Measurements from ENCODE around the gene CAPN2. TPM values are rescaled to one million over a fixed set of nuclear protein-coding genes. Genes with fewer than 3 reads are reported as not detected.

Gene CAPN2
- total and polyA plus RNA-seq, 2 donors (not counting 1 experiment from before 2014, with no cell fraction given) = 63.9 to 79.6 TPM

GRCh38 chr1:223670458-223671159 lies 41.7 kb upstream of the CAPN2 start:
- Histone ChIP-seq H3K27ac (ENCODE audit: low read length in 2 of 2) (no peak overlapping the region), H3K9ac (ENCODE audit: low read length) (no peak overlapping the region), H3K4me1 (ENCODE audit: control insufficient read depth in 2 of 2, insufficient read depth in 2 of 2, low read length in 2 of 2) (no peaks in the 10 kb centered on the region), H3K4me2 (replicated peaks; ENCODE audit: low read depth, low read length, poor library complexity, severe bottlenecking) (no peak overlapping the region), H3K79me2 (ENCODE audit: control insufficient read depth, insufficient read depth, low read length) (no peaks in the 10 kb centered on the region), H4K20me1 (ENCODE audit: control insufficient read depth, insufficient read depth, low read length, poor library complexity, severe bottlenecking) (no peaks in the 10 kb centered on the region), H3K36me3 (replicated peaks in 1 of 2; ENCODE audit: control extremely low read depth in 1 of 2, control insufficient read depth in 1 of 2, extremely low read depth in 1 of 2, insufficient read depth in 2 of 2, low read length in 1 of 2) (no peaks in the 10 kb centered on the region), H3K27me3 (replicated peaks in 1 of 4; ENCODE audit: control extremely low read depth in 1 of 4, control insufficient read depth in 3 of 4, insufficient read depth in 4 of 4, low read length in 3 of 4) (peaks cover 0 to 2% (median 0%) of the 10 kb centered on the region in 4 experiments), H3K4me3 (ENCODE audit: control extremely low read depth in 1 of 5, extremely low read depth in 1 of 5, insufficient read depth in 1 of 5, low read depth in 2 of 5, low read length in 4 of 5) (no peak overlapping the region), H2AFZ (ENCODE audit: insufficient read depth, low read depth, low read length, poor library complexity, severe bottlenecking) (no peak overlapping the region), H3K9me3 (ENCODE audit: control extremely low read depth in 1 of 3, control insufficient read depth in 2 of 3, insufficient read depth in 1 of 3, low read length in 2 of 3) (peaks cover 1 to 11% (median 9%) of the 10 kb centered on the region in 3 donors)
- CTCF ChIA-PET = no interaction called here
- POLR2A ChIA-PET = no interaction called here
- no peak overlapping the region for H3K27ac Mint-ChIP-seq
- DNase-seq = no peak
- ATAC-seq (ENCODE audit: low read depth) = no peak
- no peak overlapping the region for H3K4me3 Mint-ChIP-seq
- peaks cover 2% of the 10 kb centered on the region for H3K4me1 Mint-ChIP-seq
- peaks cover 14% of the 10 kb centered on the region for H3K27me3 Mint-ChIP-seq
- H3K9me3 Mint-ChIP-seq (ENCODE audit: insufficient read depth) = peaks cover 11% of the 10 kb centered on the region
- intact Hi-C loops (cut with micrococcal nuclease) = no loop called here
- WGBS (ENCODE audit: insufficient coverage) = 72% methylated on average over 7 of the region's 7 CpGs
- TF ChIP-seq, protein P1, sequence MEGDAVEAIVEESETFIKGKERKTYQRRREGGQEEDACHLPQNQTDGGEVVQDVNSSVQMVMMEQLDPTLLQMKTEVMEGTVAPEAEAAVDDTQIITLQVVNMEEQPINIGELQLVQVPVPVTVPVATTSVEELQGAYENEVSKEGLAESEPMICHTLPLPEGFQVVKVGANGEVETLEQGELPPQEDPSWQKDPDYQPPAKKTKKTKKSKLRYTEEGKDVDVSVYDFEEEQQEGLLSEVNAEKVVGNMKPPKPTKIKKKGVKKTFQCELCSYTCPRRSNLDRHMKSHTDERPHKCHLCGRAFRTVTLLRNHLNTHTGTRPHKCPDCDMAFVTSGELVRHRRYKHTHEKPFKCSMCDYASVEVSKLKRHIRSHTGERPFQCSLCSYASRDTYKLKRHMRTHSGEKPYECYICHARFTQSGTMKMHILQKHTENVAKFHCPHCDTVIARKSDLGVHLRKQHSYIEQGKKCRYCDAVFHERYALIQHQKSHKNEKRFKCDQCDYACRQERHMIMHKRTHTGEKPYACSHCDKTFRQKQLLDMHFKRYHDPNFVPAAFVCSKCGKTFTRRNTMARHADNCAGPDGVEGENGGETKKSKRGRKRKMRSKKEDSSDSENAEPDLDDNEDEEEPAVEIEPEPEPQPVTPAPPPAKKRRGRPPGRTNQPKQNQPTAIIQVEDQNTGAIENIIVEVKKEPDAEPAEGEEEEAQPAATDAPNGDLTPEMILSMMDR (IDR thresholded peaks at IDR 0.05) = no peak
- TF ChIP-seq EZH2 (IDR thresholded peaks at IDR 0.05; ENCODE audit: borderline replicate concordance, insufficient read depth, low read depth, low read length, poor library complexity, severe bottlenecking) = no peak

DNA sequence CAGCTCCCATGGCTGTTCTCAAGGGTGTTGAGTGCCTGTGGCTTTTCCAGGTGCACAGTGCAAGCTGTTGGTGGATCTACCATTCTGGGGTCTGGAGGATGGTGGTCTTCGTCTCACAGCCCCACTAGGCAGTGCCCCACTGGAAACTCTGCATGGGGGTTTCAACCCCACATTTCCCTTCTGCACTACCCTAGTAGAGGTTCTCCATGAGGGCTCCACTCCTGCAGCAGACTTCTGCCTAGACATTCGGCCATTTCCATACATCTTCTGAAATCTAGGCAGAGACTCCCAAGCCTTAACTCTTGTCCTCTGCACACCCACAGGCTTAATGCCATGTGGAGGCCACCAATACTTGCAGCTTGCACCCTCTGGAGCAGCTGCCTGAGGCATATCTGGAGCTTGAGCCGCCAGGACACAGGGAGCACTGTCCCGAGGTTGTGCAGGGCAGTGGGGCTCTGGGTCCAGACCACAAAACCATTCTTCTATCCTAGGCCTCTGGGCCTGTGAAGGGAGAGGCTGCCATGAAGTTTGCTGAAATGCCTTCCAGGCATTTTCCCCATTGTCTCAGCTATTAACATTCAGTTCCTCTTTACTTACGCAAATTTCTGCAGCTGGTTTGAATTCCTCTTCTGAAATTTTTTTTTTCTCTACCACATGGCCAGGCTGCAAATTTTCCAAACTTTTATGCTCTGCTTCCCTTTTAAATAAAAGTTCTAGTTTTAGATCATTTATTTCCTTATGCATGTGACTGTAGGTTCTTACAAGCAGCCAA lies 38.0 kb upstream of the CAPN2 start:
- H3K36me3 ChIP-seq (replicated peaks in 1 of 2; ENCODE audit: control extremely low read depth in 1 of 2, control insufficient read depth in 1 of 2, extremely low read depth in 1 of 2, insufficient read depth in 2 of 2, low read length in 1 of 2) = no peaks in the 10 kb centered on the region
- Mint-ChIP-seq H3K4me1 (peaks cover 2% of the 10 kb centered on the region), H3K4me3 (no peak overlapping the region), H3K27ac (no peak overlapping the region), H3K27me3 (peaks cover 17% of the 10 kb centered on the region), H3K9me3 (ENCODE audit: insufficient read depth) (peaks cover 14% of the 10 kb centered on the region)
- H3K9me3 ChIP-seq (ENCODE audit: control extremely low read depth in 1 of 3, control insufficient read depth in 2 of 3, insufficient read depth in 1 of 3, low read length in 2 of 3) = peaks cover 1 to 14% (median 11%) of the 10 kb centered on the region in 3 donors
- ChIA-PET CTCF (no interaction called here), POLR2A (no interaction called here)
- no peak overlapping the region for H3K4me3 ChIP-seq (ENCODE audit: control extremely low read depth in 1 of 5, extremely low read depth in 1 of 5, insufficient read depth in 1 of 5, low read depth in 2 of 5, low read length in 4 of 5)
- H3K79me2 ChIP-seq (ENCODE audit: control insufficient read depth, insufficient read depth, low read length) = no peaks in the 10 kb centered on the region
- DNase-seq (no peak), ATAC-seq (ENCODE audit: low read depth) (no peak)
- H3K4me1 ChIP-seq (ENCODE audit: control insufficient read depth in 2 of 2, insufficient read depth in 2 of 2, low read length in 2 of 2) = no peaks in the 10 kb centered on the region
- intact Hi-C loops (cut with micrococcal nuclease) = no loop called here
- WGBS (ENCODE audit: insufficient coverage) = 94% methylated on average over 3 of the region's 5 CpGs
- H3K9ac ChIP-seq (ENCODE audit: low read length) = no peak overlapping the region
- no peaks in the 10 kb centered on the region for H4K20me1 ChIP-seq (ENCODE audit: control insufficient read depth, insufficient read depth, low read length, poor library complexity, severe bottlenecking)
- H3K27me3 ChIP-seq (replicated peaks in 1 of 4; ENCODE audit: control extremely low read depth in 1 of 4, control insufficient read depth in 3 of 4, insufficient read depth in 4 of 4, low read length in 3 of 4) = peaks cover 0 to 4% (median 2%) of the 10 kb centered on the region in 4 experiments
- TF ChIP-seq, protein P1 (IDR thresholded peaks at IDR 0.05) = no peak
- TF ChIP-seq EZH2 (IDR thresholded peaks at IDR 0.05; ENCODE audit: borderline replicate concordance, insufficient read depth, low read depth, low read length, poor library complexity, severe bottlenecking) = no peak
- H3K4me2 ChIP-seq (replicated peaks; ENCODE audit: low read depth, low read length, poor library complexity, severe bottlenecking) = no peak overlapping the region
- H3K27ac ChIP-seq (ENCODE audit: low read length in 2 of 2) = no peak overlapping the region
- no peak overlapping the region for H2AFZ ChIP-seq (ENCODE audit: insufficient read depth, low read depth, low read length, poor library complexity, severe bottlenecking)
